Measurements from ENCODE around the gene MACF1.

GRCh38 chr1:39317111-39317510 lies 112.6 kb downstream of the MACF1 start:
- TF ChIP-seq POLR2A (IDR thresholded peaks at IDR 0.05; ENCODE audit: low read length) (no peak), GATA1 (IDR thresholded peaks at IDR 0.05; ENCODE audit: low read depth, low read length) (no peak)
